Kidney (tissue), 14 donors: ENCODE measurements around the gene ZC3HAV1L. TPM values are rescaled to one million over a fixed set of nuclear protein-coding genes. Genes with fewer than 3 reads are reported as not detected.
A peak's percentile ranks its signal among the peaks of the same experiment; 100 is the strongest.

Experiments used
- DNase-seq, 5 donors: peaks; one replicate each; pipeline ENCODE4 v3.0.0-alpha.2; 2013 to 2020
- FAIRE-seq: peaks from 2 replicates; lab custom pipeline; 2012; peaks lifted over from hg19 to GRCh38; lab: Jason Lieb, UNC
- H3K27ac ChIP-seq, 2 donors: one replicate each; pipeline ENCODE4 v1.7.0; 2013; ENCODE audit warnings: low read depth in 2 of 2, low read length in 2 of 2, inconsistent platforms in 1 of 2
- H3K27me3 ChIP-seq: one replicate; pipeline ENCODE4 v1.7.1; 2013; ENCODE audit warnings: low read length, inconsistent platforms; ENCODE audit not compliant: control insufficient read depth, insufficient read depth
- H3K36me3 ChIP-seq, 3 donors: one replicate each; pipeline versions ENCODE4 v1.7.0 to v1.7.1; 2013; ENCODE audit warnings: low read length in 3 of 3, control low read depth in 1 of 3, inconsistent platforms in 1 of 3; ENCODE audit not compliant: insufficient read depth in 3 of 3, control insufficient read depth in 2 of 3
- H3K4me1 ChIP-seq, 3 donors: one replicate each; pipeline versions ENCODE4 v1.7.0 to v1.7.1; 2013; ENCODE audit warnings: low read length in 3 of 3, inconsistent platforms in 1 of 3, low read depth in 1 of 3; ENCODE audit not compliant: control insufficient read depth in 2 of 3, insufficient read depth in 2 of 3
- H3K4me3 ChIP-seq, 3 donors: one replicate each; pipeline versions ENCODE4 v1.7.0 to v1.8.1; 2013; ENCODE audit warnings: low read length in 3 of 3, control low read depth in 1 of 3, inconsistent platforms in 1 of 3
- H3K9ac ChIP-seq, 3 donors: one replicate each; pipeline versions ENCODE4 v1.7.0 to v1.7.1; 2013; ENCODE audit warnings: low read length in 3 of 3, control low read depth in 1 of 3, inconsistent platforms in 1 of 3
- H3K9me3 ChIP-seq, 3 donors: one replicate each; pipeline versions ENCODE4 v1.7.0 to v1.7.1; 2013; ENCODE audit warnings: low read length in 3 of 3, control low read depth in 1 of 3, inconsistent platforms in 1 of 3; ENCODE audit not compliant: control insufficient read depth in 2 of 3, insufficient read depth in 1 of 3
- intact Hi-C: fragments of 100-400 bp; cut with DNase I; formaldehyde crosslinking; loops from one replicate; pipeline ENCODE4 v1.11.1; 2022
- polyA plus RNA-seq: library from polyadenylated mRNA; stranded (reverse); fragments of 350-450 nt; fragmentation: Illumina TruSeq; extraction: RNeasy Lipid Tissue Mini Kit (QIAGEN cat#74804); gene quantifications from one replicate; pipeline ENCODE4 v1.2.3, GENCODE V29; 2014; ENCODE audit warnings: low read depth, low replicate concordance; ENCODE audit not compliant: insufficient read depth
- total RNA-seq: library from RNA; stranded (reverse); fragmentation: NEBNext Ultra II Directional; extraction: Animal tissue kit (Norgen Biotek cat#: 25700); gene quantifications from one replicate; pipeline ENCODE4 v1.2.1, GENCODE V29; 2021
- TF ChIP-seq, protein P1 (sequence below): IDR thresholded peaks from 3 replicates; pipeline ENCODE4 v1.5.1; 2012; ENCODE audit warnings: mild to moderate bottlenecking, moderate library complexity, borderline replicate concordance; ENCODE audit not compliant: insufficient read depth; ENCODE audit errors: extremely low read depth
- donor health status: control.
- donor health status: control.
- donor health status: control.
- donor health status: control.
- donor health status: control.
- donor health status: DM: yes; HTN: yes; CAD: no.
- donor health status: Normal renal cell carcinoma (clear cell type).

Gene ZC3HAV1L
- total and polyA plus RNA-seq, 2 donors from 2014 or later = 0.37 to 16.1 TPM

DNA sequence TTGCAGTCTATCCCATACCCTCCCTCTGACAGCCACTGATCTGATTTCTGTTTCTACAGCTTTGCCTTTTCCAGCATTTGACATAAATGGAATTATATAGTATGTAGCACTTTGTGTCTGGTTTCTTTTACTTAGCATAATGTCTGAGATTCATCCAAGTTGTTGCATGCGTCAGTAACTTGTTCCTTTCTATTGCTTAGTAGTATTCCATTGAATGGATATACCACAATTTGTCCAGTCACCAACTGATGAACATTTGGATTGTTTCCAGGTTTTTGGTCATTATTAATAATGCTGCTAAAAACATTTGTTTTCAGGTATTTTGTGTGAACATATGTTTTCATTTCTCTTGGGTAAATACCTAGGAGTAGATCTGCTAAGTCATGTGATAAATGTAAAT, 48.2 kb downstream of the ZC3HAV1L start:
- TF ChIP-seq, protein P1, sequence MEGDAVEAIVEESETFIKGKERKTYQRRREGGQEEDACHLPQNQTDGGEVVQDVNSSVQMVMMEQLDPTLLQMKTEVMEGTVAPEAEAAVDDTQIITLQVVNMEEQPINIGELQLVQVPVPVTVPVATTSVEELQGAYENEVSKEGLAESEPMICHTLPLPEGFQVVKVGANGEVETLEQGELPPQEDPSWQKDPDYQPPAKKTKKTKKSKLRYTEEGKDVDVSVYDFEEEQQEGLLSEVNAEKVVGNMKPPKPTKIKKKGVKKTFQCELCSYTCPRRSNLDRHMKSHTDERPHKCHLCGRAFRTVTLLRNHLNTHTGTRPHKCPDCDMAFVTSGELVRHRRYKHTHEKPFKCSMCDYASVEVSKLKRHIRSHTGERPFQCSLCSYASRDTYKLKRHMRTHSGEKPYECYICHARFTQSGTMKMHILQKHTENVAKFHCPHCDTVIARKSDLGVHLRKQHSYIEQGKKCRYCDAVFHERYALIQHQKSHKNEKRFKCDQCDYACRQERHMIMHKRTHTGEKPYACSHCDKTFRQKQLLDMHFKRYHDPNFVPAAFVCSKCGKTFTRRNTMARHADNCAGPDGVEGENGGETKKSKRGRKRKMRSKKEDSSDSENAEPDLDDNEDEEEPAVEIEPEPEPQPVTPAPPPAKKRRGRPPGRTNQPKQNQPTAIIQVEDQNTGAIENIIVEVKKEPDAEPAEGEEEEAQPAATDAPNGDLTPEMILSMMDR = no peak
- intact Hi-C loops = no loop called here

DNA sequence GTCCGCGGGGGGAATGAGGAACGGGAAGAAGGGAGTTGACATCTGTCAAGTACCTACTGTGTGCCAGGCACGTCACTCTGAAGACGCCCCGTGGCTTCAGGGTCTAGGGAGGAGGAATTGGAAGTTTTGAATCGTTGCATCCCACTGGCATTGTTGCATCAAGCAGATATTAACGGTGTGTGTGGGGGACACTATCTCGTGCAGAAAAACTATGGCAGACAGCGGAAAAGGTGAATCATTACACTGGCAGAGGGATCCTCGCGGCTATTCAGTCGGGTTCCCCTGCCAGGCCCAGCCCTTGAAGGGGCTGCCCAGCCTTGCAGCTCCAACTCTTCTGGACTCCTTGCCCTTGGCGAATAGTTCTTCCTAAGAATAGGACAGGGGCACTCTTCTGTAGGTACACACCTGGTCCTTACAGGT, 53.6 kb downstream of the ZC3HAV1L start:
- H3K9ac ChIP-seq = peak overlapping the region in 1 of 3 donors; percentile 59
- H3K27me3 ChIP-seq = no peaks in the 10 kb centered on the region
- TF ChIP-seq, protein P1 = no peak
- peak overlapping the region; percentile 12 to 59 (median 28) for H3K4me3 ChIP-seq
- H3K27ac ChIP-seq = peak overlapping the region in 1 of 2 donors; percentile 9
- DNase-seq (no peak), FAIRE-seq (no peak)
- H3K9me3 ChIP-seq = no peaks in the 10 kb centered on the region
- intact Hi-C loops = no loop called here
- H3K4me1 ChIP-seq = peaks cover 0 to 17% (median 15%) of the 10 kb centered on the region in 3 donors
- no peaks in the 10 kb centered on the region for H3K36me3 ChIP-seq

More for the DNA sequence above, 48.2 kb downstream of the ZC3HAV1L start:
- DNase-seq (no peak), FAIRE-seq (no peak)
- H3K4me3 ChIP-seq = no peak overlapping the region
- no peaks in the 10 kb centered on the region for H3K36me3 ChIP-seq
- no peaks in the 10 kb centered on the region for H3K27me3 ChIP-seq
- H3K4me1 ChIP-seq = no peaks in the 10 kb centered on the region
- peaks cover 0 to 6% (median 0%) of the 10 kb centered on the region in 3 donors for H3K9me3 ChIP-seq
- no peak overlapping the region for H3K27ac ChIP-seq
- H3K9ac ChIP-seq = no peak overlapping the region

DNA sequence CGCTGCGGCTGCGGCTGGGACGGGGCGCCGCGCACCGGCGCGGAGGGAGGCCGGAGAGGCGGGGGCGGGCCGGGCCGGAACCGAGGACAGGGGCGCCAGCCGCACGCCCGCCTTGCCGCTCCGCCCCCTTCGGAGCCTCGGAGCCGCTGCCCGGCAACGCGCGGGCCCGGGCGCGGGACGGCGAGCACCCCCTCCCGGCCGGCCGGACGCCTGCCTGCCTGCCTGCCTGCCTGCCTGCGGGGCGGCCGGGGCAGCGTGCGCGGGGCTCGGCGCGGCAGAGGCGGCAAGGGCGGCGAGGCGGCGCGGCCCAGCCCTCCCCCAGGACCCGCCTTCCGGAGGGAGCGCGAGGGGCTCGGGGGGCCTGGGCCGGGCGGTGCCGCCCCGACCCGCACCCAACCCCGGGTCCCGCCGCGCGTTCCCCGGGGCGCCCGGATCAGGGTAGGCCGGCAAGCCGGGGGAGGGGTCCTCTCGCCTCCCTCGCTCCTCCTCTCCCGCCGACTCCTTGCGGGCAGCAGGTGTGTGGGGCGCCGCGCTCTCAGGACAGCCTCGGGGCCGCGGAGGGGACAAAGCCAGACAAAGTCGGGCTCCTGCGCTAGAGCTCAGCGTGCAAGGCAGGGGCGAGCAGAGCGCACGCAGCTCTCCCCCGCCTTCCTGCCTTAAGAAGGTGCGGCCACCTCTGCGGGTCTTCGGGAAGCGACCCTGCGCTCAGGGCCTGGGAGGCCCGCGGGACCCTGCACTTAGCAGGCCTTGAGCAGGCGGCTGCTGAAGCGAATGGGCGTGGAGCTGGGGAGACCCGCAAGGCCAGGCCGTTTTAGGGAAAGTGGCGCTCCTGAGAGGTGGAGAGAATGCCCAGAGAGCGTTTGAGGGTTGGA, 54.3 kb downstream of the ZC3HAV1L start, which contains the start of gene KIAA1549:
KIAA1549 (minus strand) TSS at position 58 of the 872 bp plus-strand sequence. CDS start 120 bp downstream, outside the sequence.
- FAIRE-seq (no peak), DNase-seq (peak; percentile 79 to 92 (median 84))
- peaks cover 0 to 17% (median 15%) of the 10 kb centered on the region in 3 donors for H3K4me1 ChIP-seq
- H3K27me3 ChIP-seq = no peaks in the 10 kb centered on the region
- H3K4me3 ChIP-seq = peak within 1 kb of the TSS; percentile 56 to 85 (median 80)
- peak within 1 kb of the TSS; percentile 3 to 81 (median 21) for H3K9ac ChIP-seq
- intact Hi-C loops = no loop called here
- no peaks in the 10 kb centered on the region for H3K36me3 ChIP-seq
- TF ChIP-seq, protein P1 = peak; percentile 44
- H3K27ac ChIP-seq = peak within 1 kb of the TSS; percentile 21 to 60
- no peaks in the 10 kb centered on the region for H3K9me3 ChIP-seq
